CD4-positive, alpha-beta T cell (primary cell): ENCODE data around the gene ESRRG. TPM values are rescaled to one million over a fixed set of nuclear protein-coding genes. Genes with fewer than 3 reads are reported as not detected.

Source experiments
- ATAC-seq: fragments of 200-7000 bp; cut with Tn5 transposase; one replicate; pipeline ENCODE4 v1.10.0; 2022; ENCODE audit warnings: mild to moderate bottlenecking; ENCODE audit not compliant: poor library complexity
- CTCF ChIA-PET: fragments of 350-600 bp; sonication (Branson Sonifier 250); formaldehyde crosslinking; loops from one replicate; lab custom pipeline; 2021; ENCODE audit warnings: antibody characterized with exemption, inconsistent platforms; lab: Charles Lee
- POLR2A ChIA-PET: fragments of 350-600 bp; sonication (Branson Sonifier 250); formaldehyde crosslinking; loops from one replicate; lab custom pipeline; 2021; ENCODE audit warnings: antibody characterized with exemption, inconsistent platforms; lab: Charles Lee
- DNase-seq, 14 experiments: peaks; one replicate each; pipeline ENCODE4 v3.0.0-alpha.2; 2013 to 2020; ENCODE audit warnings: mixed read lengths in 2 of 14
- H3K27ac ChIP-seq, 2 donors: one replicate each; pipeline versions ENCODE4 v1.5.1 to v1.7.0; 2013; ENCODE audit warnings: low read length in 2 of 2, low read depth in 1 of 2, mild to moderate bottlenecking in 1 of 2
- H3K27me3 ChIP-seq, 2 experiments: 1 replicate in 1 of 2; 2 replicates in 1 of 2; pipeline versions ENCODE4 v1.6.1 to v1.7.0; 2013; ENCODE audit warnings: low read length in 2 of 2, control low read depth in 1 of 2, mild to moderate bottlenecking in 1 of 2, moderate library complexity in 1 of 2; ENCODE audit not compliant: insufficient read depth in 2 of 2, control insufficient read depth in 1 of 2
- H3K36me3 ChIP-seq: one replicate; pipeline ENCODE4 v1.6.1; 2013; ENCODE audit warnings: low read length, control low read depth; ENCODE audit not compliant: insufficient read depth
- H3K4me1 ChIP-seq: one replicate; pipeline ENCODE4 v1.6.1; 2013; ENCODE audit warnings: low read length, control low read depth; ENCODE audit not compliant: insufficient read depth
- H3K4me3 ChIP-seq: one replicate; pipeline ENCODE4 v1.5.1; 2013; ENCODE audit warnings: mild to moderate bottlenecking, low read length, moderate library complexity
- H3K9me3 ChIP-seq, 2 experiments: 1 replicate in 1 of 2; 2 replicates in 1 of 2; pipeline versions ENCODE4 v1.6.1 to v1.7.0; 2013; ENCODE audit warnings: low read length in 2 of 2, mild to moderate bottlenecking in 2 of 2, control low read depth in 1 of 2, moderate library complexity in 1 of 2; ENCODE audit not compliant: control insufficient read depth in 1 of 2, insufficient read depth in 1 of 2
- H3K27ac Mint-ChIP-seq: one replicate; pipeline ENCODE4 v1.8.0; 2020; ENCODE audit warnings: mixed read lengths
- H3K27me3 Mint-ChIP-seq: one replicate; pipeline ENCODE4 v1.8.0; 2021; ENCODE audit warnings: mixed read lengths
- H3K36me3 Mint-ChIP-seq: one replicate; pipeline ENCODE4 v1.8.0; 2021; ENCODE audit warnings: low read depth, mixed read lengths
- H3K4me1 Mint-ChIP-seq: one replicate; pipeline ENCODE4 v1.8.0; 2021; ENCODE audit warnings: low read depth, mixed read lengths
- H3K4me3 Mint-ChIP-seq: one replicate; pipeline ENCODE4 v1.8.0; 2020; ENCODE audit warnings: mild to moderate bottlenecking, mixed read lengths
- H3K9me3 Mint-ChIP-seq: one replicate; pipeline ENCODE4 v1.8.0; 2020; ENCODE audit warnings: mixed read lengths
- CTCF ChIP-seq: fragments of 200-600 bp; IDR thresholded peaks from one replicate; pipeline ENCODE4 v1.8.0; 2022; ENCODE audit warnings: antibody characterized with exemption, mild to moderate bottlenecking
- intact Hi-C, 2 experiments: fragments of 100-400 bp; cut with DNase I in 1 of 2; cut with micrococcal nuclease in 1 of 2; formaldehyde crosslinking; loops; one replicate each; pipeline versions ENCODE4 v1.15.1 to v1.9.0; 2023 to 2025; cut with DNase I, micrococcal nuclease
- total RNA-seq, 174 experiments: library from RNA in 2 of 174; stranded (reverse) in 2 of 174; gene quantifications; one replicate each; pipeline ENCODE4 v1.2.3 and lab custom pipeline; 2021 to 2026

Gene ESRRG
- total RNA-seq, 2 experiments from 2014 or later = not detected

- ChIA-PET POLR2A (no interaction called here), CTCF (no interaction called here)
- no peak for TF ChIP-seq CTCF
- no peak overlapping the region for H3K27ac ChIP-seq
- H3K27me3 ChIP-seq = no peaks in the 10 kb centered on the region
- ATAC-seq (no peak), DNase-seq (no peak)
- no peaks in the 10 kb centered on the region for H3K36me3 ChIP-seq
- Mint-ChIP-seq H3K36me3 (no peaks in the 10 kb centered on the region), H3K9me3 (no peaks in the 10 kb centered on the region), H3K4me1 (no peaks in the 10 kb centered on the region), H3K4me3 (no peak overlapping the region), H3K27me3 (no peaks in the 10 kb centered on the region), H3K27ac (no peak overlapping the region)
- no peaks in the 10 kb centered on the region for H3K4me1 ChIP-seq
- H3K9me3 ChIP-seq = peaks cover 0 to 5% of the 10 kb centered on the region in 2 experiments
- no peak overlapping the region for H3K4me3 ChIP-seq
- intact Hi-C loops = no loop called here
Measured at GRCh38 chr1:216742625-216743024, 19.4 kb upstream of the ESRRG start.

DNA sequence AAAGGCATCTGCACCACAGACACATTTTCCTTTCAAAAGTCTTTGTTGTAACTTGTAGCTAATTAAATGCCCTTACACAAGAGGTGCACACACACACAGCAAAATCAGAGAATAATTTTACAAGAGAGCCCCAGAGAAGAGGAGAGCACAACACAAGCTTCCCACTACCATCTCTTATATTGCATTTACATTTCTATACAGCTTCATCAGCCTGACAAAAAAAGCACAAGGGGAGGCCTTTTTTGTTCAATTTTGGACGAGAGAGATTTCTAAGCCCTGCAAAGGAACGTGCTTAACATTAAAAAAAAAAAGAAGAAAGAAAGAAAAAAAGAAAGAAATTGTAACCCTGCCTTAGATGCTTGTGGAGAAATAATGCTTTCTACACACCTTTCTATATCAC, 17.1 kb upstream of the ESRRG start:
- TF ChIP-seq CTCF = no peak
- ChIA-PET CTCF (no interaction called here), POLR2A (no interaction called here)
- no peak overlapping the region for H3K4me3 ChIP-seq
- H3K36me3 ChIP-seq = no peaks in the 10 kb centered on the region
- Mint-ChIP-seq H3K27ac (no peak overlapping the region), H3K27me3 (no peaks in the 10 kb centered on the region), H3K9me3 (no peaks in the 10 kb centered on the region), H3K36me3 (no peaks in the 10 kb centered on the region), H3K4me3 (no peak overlapping the region), H3K4me1 (no peaks in the 10 kb centered on the region)
- H3K27me3 ChIP-seq = no peaks in the 10 kb centered on the region
- H3K27ac ChIP-seq = no peak overlapping the region
- no peak for ATAC-seq
- H3K9me3 ChIP-seq = peaks cover 0 to 11% of the 10 kb centered on the region in 2 experiments
- no peak for DNase-seq
- intact Hi-C loops = no loop called here
- no peaks in the 10 kb centered on the region for H3K4me1 ChIP-seq

- ChIA-PET CTCF (no interaction called here), POLR2A (no interaction called here)
- Histone ChIP-seq H3K9me3 (peaks cover 0 to 12% of the 10 kb centered on the region in 2 experiments), H3K27ac (no peak overlapping the region), H3K36me3 (no peaks in the 10 kb centered on the region), H3K4me3 (no peak overlapping the region), H3K4me1 (no peaks in the 10 kb centered on the region), H3K27me3 (no peaks in the 10 kb centered on the region)
- no peak overlapping the region for H3K27ac Mint-ChIP-seq
- no peak overlapping the region for H3K4me3 Mint-ChIP-seq
- no peak for TF ChIP-seq CTCF
- ATAC-seq (no peak), DNase-seq (no peak)
- no peaks in the 10 kb centered on the region for H3K27me3 Mint-ChIP-seq
- intact Hi-C loops = no loop called here
- no peaks in the 10 kb centered on the region for H3K36me3 Mint-ChIP-seq
- no peaks in the 10 kb centered on the region for H3K4me1 Mint-ChIP-seq
- H3K9me3 Mint-ChIP-seq = no peaks in the 10 kb centered on the region
Measured at GRCh38 chr1:216739793-216740192, 16.6 kb upstream of the ESRRG start.
